NB4 (cell line): ENCODE results near the gene NDUFA3.
A peak's percentile ranks its signal among the peaks of the same experiment; 100 is the strongest.

Experiments
- DNase-seq: peaks from one replicate; pipeline ENCODE4 v3.0.0; 2010; ENCODE audit warnings: low read depth
- H3K4me3 ChIP-seq: one replicate; pipeline ENCODE4 v1.5.1; 2011; ENCODE audit warnings: mild to moderate bottlenecking, low read depth, low read length, moderate library complexity
- CTCF ChIP-seq: IDR thresholded peaks from one replicate; pipeline ENCODE4 v1.5.1; 2012; ENCODE audit warnings: low read depth, low read length
- MYC ChIP-seq: IDR thresholded peaks from 2 replicates; pipeline ENCODE4 v1.6.1; 2011; ENCODE audit warnings: low read depth, low read length
- POLR2A ChIP-seq: IDR thresholded peaks from 2 replicates; pipeline ENCODE4 v1.6.1; 2011; ENCODE audit warnings: mild to moderate bottlenecking; ENCODE audit not compliant: insufficient read length; ENCODE audit errors: extremely low read depth
- TF ChIP-seq, protein P1 (sequence below): IDR thresholded peaks from 2 replicates; pipeline ENCODE4 v1.6.1; 2011; ENCODE audit warnings: low read depth, low read length

The NDUFA3 gene

DNA sequence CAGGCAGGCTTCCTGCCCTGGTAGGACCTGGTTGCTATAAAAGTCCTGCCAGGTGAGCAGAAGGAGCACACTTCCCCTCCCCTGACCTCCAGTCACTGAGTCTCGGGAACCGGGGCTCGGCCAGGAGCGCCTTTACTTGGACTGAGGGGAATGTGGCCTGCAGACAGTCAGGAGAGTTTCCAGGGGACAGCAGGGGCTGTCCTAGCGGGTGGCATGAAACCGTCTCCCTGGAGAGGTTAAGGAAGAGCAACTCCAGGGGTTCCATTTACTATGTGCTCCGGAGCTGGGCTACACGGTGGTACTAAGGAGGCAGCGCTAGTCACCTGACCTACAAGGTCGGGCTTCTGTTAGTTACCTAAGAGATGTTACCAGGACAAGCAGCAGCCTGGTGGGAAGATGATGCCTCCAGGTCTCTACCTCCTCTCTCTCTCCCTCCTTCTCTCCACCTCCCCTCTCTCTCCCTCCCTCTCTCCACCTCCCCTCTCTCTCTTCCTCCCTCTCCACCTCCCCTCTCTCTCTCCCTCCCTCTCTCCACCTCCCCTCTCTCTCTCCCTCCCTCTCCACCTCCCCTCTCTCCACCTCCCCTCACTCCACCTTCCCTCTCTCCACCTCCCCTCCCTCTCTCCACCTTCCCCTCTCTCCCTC lies 30.8 kb downstream of the NDUFA3 start:
- TF ChIP-seq MYC: no peak
- TF ChIP-seq POLR2A: no peak
- TF ChIP-seq, protein P1, sequence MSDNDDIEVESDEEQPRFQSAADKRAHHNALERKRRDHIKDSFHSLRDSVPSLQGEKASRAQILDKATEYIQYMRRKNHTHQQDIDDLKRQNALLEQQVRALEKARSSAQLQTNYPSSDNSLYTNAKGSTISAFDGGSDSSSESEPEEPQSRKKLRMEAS: no peak
- no peak for TF ChIP-seq CTCF
- no peak for DNase-seq
- no peak overlapping the region for H3K4me3 ChIP-seq

- H3K4me3 ChIP-seq: no peak overlapping the region
These were observed 31.4 kb downstream of the NDUFA3 start for GRCh38 chr19:54133957-54134590.

DNA sequence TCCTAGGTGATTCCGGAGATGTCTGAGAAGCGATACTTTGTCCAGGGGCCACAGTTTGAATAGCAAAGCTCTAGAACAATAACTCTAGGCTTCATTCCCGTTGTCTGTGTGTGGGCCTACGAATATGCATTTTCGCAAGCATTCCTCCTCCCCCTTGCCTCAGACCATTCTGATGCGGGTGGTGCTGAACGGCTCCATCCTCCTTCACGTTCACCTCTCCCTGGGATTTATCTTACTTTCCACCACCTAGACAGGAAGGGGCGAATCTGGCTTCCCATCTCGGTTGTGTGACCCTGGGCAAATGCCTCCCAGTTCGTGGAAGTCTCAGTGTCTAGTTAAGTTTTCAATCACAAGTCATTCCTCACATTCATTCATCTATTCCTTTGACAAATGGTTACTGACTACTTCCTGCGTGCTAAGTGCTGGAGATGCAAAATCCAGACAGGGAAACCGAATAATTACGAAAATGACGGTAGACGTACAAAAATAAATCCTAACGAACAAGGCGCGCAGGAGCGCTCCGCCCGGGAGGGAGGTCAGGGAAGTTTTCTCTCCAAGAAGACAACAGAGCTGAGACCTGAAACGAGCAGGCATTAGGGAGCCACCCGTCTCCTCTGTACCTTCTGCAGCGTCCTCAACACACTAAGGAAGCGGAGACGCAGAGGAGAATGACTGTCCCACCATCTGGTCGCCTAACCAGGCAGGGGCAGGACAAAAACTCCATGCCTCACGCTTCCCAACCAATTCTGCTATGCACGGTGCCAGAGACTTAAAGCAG lies 33.6 kb downstream of the NDUFA3 start:
- no peak for DNase-seq
- TF ChIP-seq POLR2A (no peak), MYC (no peak), CTCF (no peak)
- TF ChIP-seq, protein P1: no peak
- H3K4me3 ChIP-seq: peak overlapping the region; percentile 71

More at GRCh38 chr19:54133957-54134590, 31.4 kb downstream of the NDUFA3 start:
- TF ChIP-seq, protein P1: no peak
- no peak for TF ChIP-seq POLR2A
- no peak for TF ChIP-seq CTCF
- TF ChIP-seq MYC: no peak
- no peak for DNase-seq

- TF ChIP-seq POLR2A: peak; percentile 30
- TF ChIP-seq CTCF: no peak
- TF ChIP-seq, protein P1: peak; percentile 40
- TF ChIP-seq MYC: no peak
- peak overlapping the region; percentile 71 for H3K4me3 ChIP-seq
These were observed 34.4 kb downstream of the NDUFA3 start for GRCh38 chr19:54136864-54137698.

More at GRCh38 chr19:54136864-54137698, 34.4 kb downstream of the NDUFA3 start:
- DNase-seq: peak; percentile 99
